Ascending aorta (tissue), 2 donors: ENCODE data around the gene PNMA5. TPM values are rescaled to one million over a fixed set of nuclear protein-coding genes. Genes with fewer than 3 reads are reported as not detected.
"Not testable (repeated sequence)": the region's sequence is repeated elsewhere in the genome, so short reads cannot be mapped to it uniquely, and the experiment has no call there.

Source experiments
- DNase-seq, 2 donors: peaks; one replicate each; pipeline ENCODE4 v3.0.0-alpha.2; 2019; ENCODE audit warnings: low spot score in 2 of 2
- H3K27ac ChIP-seq, 2 donors: fragments of 200-600 bp; sonication (generic); one replicate each; pipeline ENCODE4 v1.5.1; 2016 to 2017; ENCODE audit warnings: mild to moderate bottlenecking in 1 of 2
- H3K27me3 ChIP-seq: fragments of 200-600 bp; sonication (generic); one replicate; pipeline ENCODE4 v1.5.1; 2017
- H3K36me3 ChIP-seq, 2 donors: fragments of 200-600 bp; sonication (generic); one replicate each; pipeline ENCODE4 v1.5.1; 2016
- H3K4me1 ChIP-seq, 2 donors: fragments of 200-600 bp; sonication (generic); one replicate each; pipeline ENCODE4 v1.5.1; 2016 to 2017; ENCODE audit warnings: mild to moderate bottlenecking in 1 of 2
- H3K4me3 ChIP-seq, 2 donors: fragments of 200-600 bp; sonication (generic); one replicate each; pipeline ENCODE4 v1.5.1; 2016 to 2017; ENCODE audit warnings: mild to moderate bottlenecking in 1 of 2
- H3K9me3 ChIP-seq, 2 donors: fragments of 200-600 bp; sonication (generic); one replicate each; pipeline ENCODE4 v1.5.1; 2016
- CTCF ChIP-seq, 3 experiments: fragments of 200-600 bp in 2 of 3; fragments of 450-650 bp in 1 of 3; sonication (generic) in 2 of 3; IDR thresholded peaks; one replicate each; pipeline ENCODE4 v1.5.1; 2016 to 2019; ENCODE audit warnings: antibody characterized with exemption in 3 of 3, mild to moderate bottlenecking in 1 of 3, moderate library complexity in 1 of 3
- intact Hi-C: fragments of 100-400 bp; cut with DNase I; formaldehyde crosslinking; loops from one replicate; pipeline ENCODE4 v1.15.1; 2023
- total RNA-seq: library from RNA; depleted of rRNA; stranded (reverse); fragments of >200 nt; gene quantifications from one replicate; pipeline ENCODE4 v1.1.0, GENCODE V29; 2016

The PNMA5 gene
- total RNA-seq, 1 donor from 2014 or later, result not detected

GRCh38 chrX:153019166-153019565 lies 25.2 kb upstream of the PNMA5 start:
- DNase-seq, result no peak
- no peaks in the 10 kb centered on the region for H3K4me1 ChIP-seq
- H3K27me3 ChIP-seq, result no peaks in the 10 kb centered on the region
- TF ChIP-seq CTCF (IDR thresholded peaks at IDR 0.05), result no peak
- no peak overlapping the region for H3K4me3 ChIP-seq
- no peaks in the 10 kb centered on the region for H3K36me3 ChIP-seq
- H3K27ac ChIP-seq, result no peak overlapping the region
- no peaks in the 10 kb centered on the region for H3K9me3 ChIP-seq
- intact Hi-C loops, result no loop called here

GRCh38 chrX:153017174-153017573 lies 23.3 kb upstream of the PNMA5 start:
- H3K4me3 ChIP-seq, intact Hi-C loops, H3K27ac ChIP-seq, H3K4me1 ChIP-seq, H3K9me3 ChIP-seq, H3K27me3 ChIP-seq, DNase-seq, H3K36me3 ChIP-seq: not testable (repeated sequence)

DNA sequence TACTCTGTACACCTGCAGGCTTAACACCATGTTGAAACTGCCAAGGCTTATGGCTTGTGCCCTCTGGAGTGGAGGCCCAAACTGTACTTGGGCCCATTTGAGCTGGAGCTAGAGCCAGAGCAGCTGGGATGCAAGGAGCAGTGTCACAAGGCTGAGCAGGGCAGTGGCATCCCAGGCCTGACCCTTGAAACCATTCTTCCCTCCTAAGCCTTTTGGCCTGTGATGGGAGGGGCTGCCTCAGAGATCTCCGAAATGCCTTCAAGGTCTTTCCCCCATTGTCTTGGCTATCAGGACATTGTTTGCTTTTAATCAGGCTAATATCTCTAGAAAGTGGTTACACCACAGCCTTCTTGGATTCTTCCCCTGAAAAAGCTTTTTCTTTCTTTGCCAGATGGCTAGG lies 10.9 kb upstream of the PNMA5 start:
- H3K4me3 ChIP-seq, result no peak overlapping the region
- no peaks in the 10 kb centered on the region for H3K9me3 ChIP-seq
- no peak for TF ChIP-seq CTCF (IDR thresholded peaks at IDR 0.05)
- intact Hi-C loops, result no loop called here
- no peak for DNase-seq
- H3K27ac ChIP-seq, result no peak overlapping the region
- no peaks in the 10 kb centered on the region for H3K27me3 ChIP-seq
- no peaks in the 10 kb centered on the region for H3K36me3 ChIP-seq
- H3K4me1 ChIP-seq, result no peaks in the 10 kb centered on the region

- H3K27me3 ChIP-seq, result no peaks in the 10 kb centered on the region
- H3K4me3 ChIP-seq, result no peak overlapping the region
- H3K9me3 ChIP-seq, result no peaks in the 10 kb centered on the region
- H3K36me3 ChIP-seq, result no peaks in the 10 kb centered on the region
- intact Hi-C loops, result no loop called here
- H3K4me1 ChIP-seq, result no peaks in the 10 kb centered on the region
- TF ChIP-seq CTCF (IDR thresholded peaks at IDR 0.05), result no peak
- H3K27ac ChIP-seq, result no peak overlapping the region
- no peak for DNase-seq
Observed at GRCh38 chrX:153003981-153004380, 10.1 kb upstream of the PNMA5 start.

DNA sequence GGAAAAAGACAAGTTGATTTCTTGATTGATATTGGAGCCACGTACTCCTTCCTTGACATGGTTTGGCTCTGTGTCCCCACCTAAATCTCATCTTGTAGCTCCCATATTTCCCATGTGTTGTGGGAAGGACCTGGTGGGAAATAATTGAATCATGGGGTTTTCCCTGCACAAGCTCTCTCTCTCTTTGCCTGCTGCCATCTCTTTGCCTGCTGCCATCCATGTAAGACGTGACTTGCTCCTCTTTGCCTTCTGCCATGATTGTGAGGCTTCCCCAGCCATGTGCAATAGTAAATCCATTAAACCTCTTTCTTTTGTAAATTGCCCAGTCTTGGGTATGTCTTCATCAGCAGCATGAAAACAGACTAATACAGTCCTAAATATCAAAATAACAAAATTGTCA lies 8.3 kb upstream of the PNMA5 start:
- H3K27me3 ChIP-seq, H3K9me3 ChIP-seq, intact Hi-C loops, H3K27ac ChIP-seq, H3K4me1 ChIP-seq, H3K4me3 ChIP-seq, H3K36me3 ChIP-seq, DNase-seq: not testable (repeated sequence)

DNA sequence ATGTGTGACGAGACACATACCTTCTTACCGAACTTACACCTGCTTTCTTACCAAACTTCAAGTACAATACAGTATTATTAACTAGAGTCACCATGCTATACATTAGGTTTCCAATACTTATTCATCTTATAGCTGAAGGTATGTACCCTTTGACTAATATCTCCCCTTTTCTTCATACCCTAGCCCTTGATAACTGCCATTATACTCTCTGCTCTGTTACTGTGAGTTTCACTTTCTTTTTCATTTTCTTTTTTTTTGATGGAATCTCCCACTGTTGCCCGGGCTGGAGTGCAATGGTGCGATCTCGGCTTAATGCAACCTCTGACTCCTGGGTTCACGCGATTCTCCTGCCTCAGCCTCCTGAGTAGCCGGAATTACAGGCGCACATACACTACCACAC lies 3.4 kb upstream of the PNMA5 start:
- no peak overlapping the region for H3K4me3 ChIP-seq
- DNase-seq, result no peak
- H3K9me3 ChIP-seq, result no peaks in the 10 kb centered on the region
- H3K36me3 ChIP-seq, result no peaks in the 10 kb centered on the region
- H3K27me3 ChIP-seq, result no peaks in the 10 kb centered on the region
- intact Hi-C loops, result no loop called here
- no peak overlapping the region for H3K27ac ChIP-seq
- TF ChIP-seq CTCF (IDR thresholded peaks at IDR 0.05), result no peak
- no peaks in the 10 kb centered on the region for H3K4me1 ChIP-seq

DNA sequence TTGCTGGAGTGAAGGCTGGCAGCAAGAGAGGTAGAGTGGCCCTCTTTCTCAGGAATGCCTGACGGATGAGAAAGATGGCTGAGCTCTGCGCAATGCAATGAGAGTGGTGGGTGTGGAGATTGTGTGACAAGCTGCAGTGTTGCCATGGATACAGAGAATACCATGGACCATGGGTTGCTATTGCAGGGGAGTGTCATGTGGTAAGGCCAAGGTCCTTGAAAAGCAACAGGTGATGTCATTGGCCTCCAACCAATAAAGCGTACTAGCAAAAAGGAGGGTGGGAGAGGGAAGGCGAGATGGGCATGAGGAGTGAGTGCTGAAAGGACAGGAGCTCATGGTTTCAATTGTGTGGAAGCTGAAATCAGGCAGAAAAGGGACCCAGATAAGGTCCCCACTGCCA lies 1.8 kb downstream of the PNMA5 start:
- Histone ChIP-seq H3K27me3 (no peaks in the 10 kb centered on the region), H3K4me3 (no peak overlapping the region), H3K27ac (no peak overlapping the region), H3K9me3 (no peaks in the 10 kb centered on the region), H3K36me3 (no peaks in the 10 kb centered on the region), H3K4me1 (no peaks in the 10 kb centered on the region)
- no peak for TF ChIP-seq CTCF (IDR thresholded peaks at IDR 0.05)
- intact Hi-C loops, result no loop called here
- DNase-seq, result no peak
